Rectal smooth muscle tissue (tissue), 1 donor: ENCODE results near the gene SMC5.

Experiments used
- H3K27ac ChIP-seq: one replicate; pipeline ENCODE4 v1.7.0; 2013; ENCODE audit warnings: low read depth, low read length, inconsistent platforms
- H3K27me3 ChIP-seq: one replicate; pipeline ENCODE4 v1.7.0; 2013; ENCODE audit warnings: low read length; ENCODE audit not compliant: control insufficient read depth, insufficient read depth
- H3K36me3 ChIP-seq: one replicate; pipeline ENCODE4 v1.7.0; 2013; ENCODE audit warnings: low read length; ENCODE audit not compliant: control insufficient read depth, insufficient read depth
- H3K4me1 ChIP-seq: one replicate; pipeline ENCODE4 v1.7.0; 2013; ENCODE audit warnings: low read length; ENCODE audit not compliant: control insufficient read depth, insufficient read depth
- H3K4me3 ChIP-seq: one replicate; pipeline ENCODE4 v1.7.0; 2013; ENCODE audit warnings: low read length
- H3K9ac ChIP-seq: one replicate; pipeline ENCODE4 v1.7.0; 2013; ENCODE audit warnings: low read length

The SMC5 gene

GRCh38 chr9:70285246-70285645 is 26.5 kb downstream of the SMC5 start:
- Histone ChIP-seq H3K9ac (no peak overlapping the region), H3K27ac (no peak overlapping the region), H3K4me3 (no peak overlapping the region), H3K4me1 (peaks cover 2% of the 10 kb centered on the region), H3K36me3 (peaks cover 2% of the 10 kb centered on the region), H3K27me3 (no peaks in the 10 kb centered on the region)

GRCh38 chr9:70285981-70286598 is 27.3 kb downstream of the SMC5 start:
- no peaks in the 10 kb centered on the region for H3K27me3 ChIP-seq
- H3K36me3 ChIP-seq = peaks cover 2% of the 10 kb centered on the region
- H3K4me3 ChIP-seq = no peak overlapping the region
- no peak overlapping the region for H3K27ac ChIP-seq
- H3K9ac ChIP-seq = no peak overlapping the region
- H3K4me1 ChIP-seq = peaks cover 2% of the 10 kb centered on the region

- H3K9ac ChIP-seq = no peak overlapping the region
- no peaks in the 10 kb centered on the region for H3K36me3 ChIP-seq
- H3K4me1 ChIP-seq = no peaks in the 10 kb centered on the region
- no peak overlapping the region for H3K27ac ChIP-seq
- H3K27me3 ChIP-seq = no peaks in the 10 kb centered on the region
- no peak overlapping the region for H3K4me3 ChIP-seq
Observed at GRCh38 chr9:70290626-70291025, 31.8 kb downstream of the SMC5 start.

- no peak overlapping the region for H3K4me3 ChIP-seq
- H3K9ac ChIP-seq = no peak overlapping the region
- H3K36me3 ChIP-seq = no peaks in the 10 kb centered on the region
- no peaks in the 10 kb centered on the region for H3K4me1 ChIP-seq
- no peak overlapping the region for H3K27ac ChIP-seq
- H3K27me3 ChIP-seq = no peaks in the 10 kb centered on the region
Observed at GRCh38 chr9:70291446-70291845, 32.7 kb downstream of the SMC5 start.

- Histone ChIP-seq H3K27ac (no peak overlapping the region), H3K9ac (no peak overlapping the region), H3K27me3 (no peaks in the 10 kb centered on the region), H3K4me1 (no peaks in the 10 kb centered on the region), H3K4me3 (no peak overlapping the region), H3K36me3 (no peaks in the 10 kb centered on the region)
Observed at GRCh38 chr9:70292253-70292652, 33.5 kb downstream of the SMC5 start.

- Histone ChIP-seq H3K36me3 (no peaks in the 10 kb centered on the region), H3K4me3 (no peak overlapping the region), H3K27ac (no peak overlapping the region), H3K4me1 (no peaks in the 10 kb centered on the region), H3K9ac (no peak overlapping the region), H3K27me3 (no peaks in the 10 kb centered on the region)
Observed at GRCh38 chr9:70293214-70293613, 34.4 kb downstream of the SMC5 start.

GRCh38 chr9:70297141-70297540 is 38.4 kb downstream of the SMC5 start:
- no peak overlapping the region for H3K9ac ChIP-seq
- H3K27ac ChIP-seq = no peak overlapping the region
- no peaks in the 10 kb centered on the region for H3K4me1 ChIP-seq
- no peaks in the 10 kb centered on the region for H3K36me3 ChIP-seq
- H3K27me3 ChIP-seq = no peaks in the 10 kb centered on the region
- H3K4me3 ChIP-seq = no peak overlapping the region

GRCh38 chr9:70298245-70298771 is 39.5 kb downstream of the SMC5 start:
- Histone ChIP-seq H3K27me3 (no peaks in the 10 kb centered on the region), H3K9ac (no peak overlapping the region), H3K27ac (no peak overlapping the region), H3K4me1 (no peaks in the 10 kb centered on the region), H3K4me3 (no peak overlapping the region), H3K36me3 (no peaks in the 10 kb centered on the region)

- Histone ChIP-seq H3K9ac (no peak overlapping the region), H3K4me3 (no peak overlapping the region), H3K36me3 (no peaks in the 10 kb centered on the region), H3K4me1 (no peaks in the 10 kb centered on the region), H3K27me3 (no peaks in the 10 kb centered on the region), H3K27ac (no peak overlapping the region)
Observed at GRCh38 chr9:70303268-70303667, 44.5 kb downstream of the SMC5 start.

GRCh38 chr9:70304810-70305209 is 46.0 kb downstream of the SMC5 start:
- no peak overlapping the region for H3K27ac ChIP-seq
- no peak overlapping the region for H3K9ac ChIP-seq
- H3K36me3 ChIP-seq = peaks cover 3% of the 10 kb centered on the region
- no peak overlapping the region for H3K4me3 ChIP-seq
- no peaks in the 10 kb centered on the region for H3K27me3 ChIP-seq
- H3K4me1 ChIP-seq = no peaks in the 10 kb centered on the region

GRCh38 chr9:70315389-70315788 is 56.6 kb downstream of the SMC5 start:
- Histone ChIP-seq H3K4me1 (no peaks in the 10 kb centered on the region), H3K4me3 (no peak overlapping the region), H3K9ac (no peak overlapping the region), H3K27me3 (no peaks in the 10 kb centered on the region), H3K27ac (no peak overlapping the region), H3K36me3 (peaks cover 11% of the 10 kb centered on the region)

- Histone ChIP-seq H3K4me1 (no peaks in the 10 kb centered on the region), H3K9ac (no peak overlapping the region), H3K27ac (no peak overlapping the region), H3K4me3 (no peak overlapping the region), H3K27me3 (no peaks in the 10 kb centered on the region), H3K36me3 (peaks cover 14% of the 10 kb centered on the region)
Observed at GRCh38 chr9:70318002-70318401, 59.2 kb downstream of the SMC5 start.

- peaks cover 20% of the 10 kb centered on the region for H3K36me3 ChIP-seq
Observed at GRCh38 chr9:70322096-70322495, 63.3 kb downstream of the SMC5 start.

More at GRCh38 chr9:70322096-70322495, 63.3 kb downstream of the SMC5 start:
- H3K9ac ChIP-seq = no peak overlapping the region
- no peak overlapping the region for H3K4me3 ChIP-seq
- H3K27me3 ChIP-seq = no peaks in the 10 kb centered on the region
- no peaks in the 10 kb centered on the region for H3K4me1 ChIP-seq
- H3K27ac ChIP-seq = no peak overlapping the region
